NCI-H460 (cell line): ENCODE results near the gene CSF2RB. TPM values are rescaled to one million over a fixed set of nuclear protein-coding genes. Genes with fewer than 3 reads are reported as not detected.

Experiments used
- DNase-seq: peaks from one replicate; pipeline ENCODE4 v3.0.0-alpha.2; 2016; ENCODE audit warnings: low read depth; ENCODE audit errors: extremely low read depth
- polyA plus RNA-seq: library from polyadenylated mRNA; depleted of rRNA; stranded (reverse); fragments of >200 nt; gene quantifications from 2 replicates; pipeline ENCODE4 v1.2.3, GENCODE V29; 2014; cell fraction: nucleus; rRNA removed
- total RNA-seq: library from RNA; depleted of rRNA; stranded (reverse); fragments of >200 nt; shearing (Covaris generic); gene quantifications from 2 replicates; pipeline ENCODE4 v1.2.3, GENCODE V29; 2014; rRNA removed

Gene CSF2RB
- not detected in 2 replicates for total RNA-seq
- polyA plus RNA-seq = not detected in 2 replicates

DNA sequence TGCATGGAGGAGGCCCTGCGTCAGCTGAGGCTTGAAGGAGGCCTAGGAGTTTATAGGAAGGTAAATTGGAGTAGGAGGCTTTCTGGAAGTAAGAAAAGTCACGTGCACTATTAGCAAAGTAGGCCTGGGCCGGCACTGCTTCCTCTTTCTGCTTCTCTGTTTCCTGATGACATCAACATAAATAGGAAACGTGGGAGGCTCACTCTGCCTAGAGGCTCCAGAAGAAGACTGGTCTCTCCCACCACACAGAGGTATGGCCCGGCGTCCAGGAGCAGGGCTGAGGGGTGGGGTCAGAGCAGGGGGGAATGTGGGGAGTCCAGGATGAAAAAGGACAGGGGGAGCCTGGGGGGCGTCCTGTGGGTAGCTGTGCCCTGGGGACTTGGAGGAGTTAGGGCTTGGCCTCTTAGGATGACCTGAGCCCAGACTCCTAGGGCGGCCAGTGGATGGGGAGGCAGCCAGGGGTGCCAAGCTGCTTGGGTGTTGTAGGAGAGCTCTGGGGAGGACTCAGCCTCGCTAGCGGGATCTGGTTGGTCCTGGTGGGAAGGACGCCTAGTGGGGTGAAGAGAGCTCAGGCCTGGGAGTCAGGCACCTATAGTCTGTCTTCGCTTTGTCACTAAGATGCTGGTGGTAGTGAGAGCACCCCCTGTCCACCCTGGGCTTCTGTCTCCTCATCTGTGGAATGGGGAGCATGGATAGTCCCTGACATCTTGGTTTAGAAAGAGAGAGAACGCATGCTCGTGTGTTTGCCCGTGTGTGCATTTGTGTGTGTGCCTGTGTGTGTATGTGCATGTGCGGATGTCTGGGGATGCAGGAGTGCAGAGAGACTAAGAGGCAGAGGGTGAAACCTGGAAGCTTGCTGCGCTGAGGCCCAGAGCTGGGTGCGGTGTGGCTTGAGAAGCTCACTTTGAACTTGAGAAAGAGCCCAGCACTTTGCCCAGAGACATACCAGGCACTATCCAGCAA lies at the start of gene CSF2RB:
TSS of gene CSF2RB (plus strand) at position 202 of the 963 bp plus-strand sequence. CDS start 8,580 bp downstream, outside the sequence.
- DNase-seq = no peak

DNA sequence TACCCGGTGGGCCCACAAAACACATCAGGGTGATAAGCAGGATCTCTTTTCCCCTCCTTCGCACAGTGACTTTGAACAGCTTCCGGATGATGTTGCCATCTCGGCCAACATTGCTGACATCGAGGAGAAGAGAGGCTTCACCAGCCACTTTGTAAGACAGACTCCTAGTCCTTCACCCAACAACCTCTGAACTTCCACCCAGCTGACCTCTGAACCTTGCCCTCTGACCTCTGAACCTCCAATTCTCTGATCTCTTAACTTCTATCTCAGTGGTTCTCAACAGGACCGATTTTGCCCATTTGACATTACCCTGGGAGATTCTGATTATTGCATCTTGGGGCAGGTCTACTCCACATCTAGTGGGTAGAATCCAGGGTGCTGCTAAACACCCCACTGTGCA lies 49.4 kb upstream of the CSF2RB start:
- no peak for DNase-seq

DNA sequence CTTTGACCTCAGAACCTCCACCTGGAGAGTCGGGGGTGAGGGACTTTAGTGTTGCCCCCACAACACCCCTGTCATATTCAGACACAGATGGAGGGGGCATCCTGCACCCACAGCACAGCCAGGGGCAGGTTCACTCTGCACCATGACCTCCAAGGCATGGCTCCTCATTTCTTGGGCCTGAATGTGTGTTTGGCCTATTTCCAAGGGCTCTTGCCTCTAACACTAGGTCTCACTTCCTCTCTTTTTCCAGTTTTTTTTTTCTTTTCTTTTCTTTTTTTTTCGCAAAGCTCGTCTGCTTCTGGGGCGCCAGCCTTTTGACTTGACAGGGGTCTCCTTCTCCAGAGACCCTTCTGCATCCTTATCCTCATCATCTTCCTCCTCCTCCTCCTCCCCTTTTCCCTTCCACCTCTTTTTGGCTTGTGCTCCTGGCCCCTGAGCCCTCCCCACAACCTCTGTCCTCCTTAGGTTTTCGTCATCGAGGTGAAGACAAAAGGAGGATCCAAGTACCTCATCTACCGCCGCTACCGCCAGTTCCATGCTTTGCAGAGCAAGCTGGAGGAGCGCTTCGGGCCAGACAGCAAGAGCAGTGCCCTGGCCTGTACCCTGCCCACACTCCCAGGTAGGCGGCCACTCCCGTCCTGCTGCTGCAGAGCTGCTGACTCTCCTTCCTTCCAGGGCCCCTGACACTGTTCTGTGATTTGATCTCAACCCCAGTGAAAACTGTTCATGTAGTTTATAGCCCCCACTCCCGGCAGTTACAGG lies 48.8 kb upstream of the CSF2RB start:
- DNase-seq = no peak

DNA sequence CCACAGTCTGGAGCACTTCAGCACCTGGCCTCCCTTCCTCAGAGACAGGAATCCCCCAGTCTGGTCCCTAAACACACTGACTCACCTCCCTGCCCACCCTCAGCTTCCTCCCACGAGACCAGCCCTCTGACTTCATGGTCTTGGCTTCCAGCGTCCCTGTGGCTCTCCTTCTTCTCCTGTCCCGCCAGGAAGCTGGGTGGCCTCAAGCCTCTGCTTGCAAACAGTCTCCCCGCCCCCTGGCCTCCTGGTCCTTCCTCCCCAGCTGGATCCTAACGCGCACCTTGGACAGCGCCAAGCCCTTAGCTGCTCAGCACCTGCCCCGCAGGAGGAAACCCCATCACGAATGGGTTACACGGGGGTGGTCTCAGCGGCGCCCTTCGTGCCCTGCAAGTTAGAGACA lies 48.1 kb upstream of the CSF2RB start:
- DNase-seq = no peak

DNA sequence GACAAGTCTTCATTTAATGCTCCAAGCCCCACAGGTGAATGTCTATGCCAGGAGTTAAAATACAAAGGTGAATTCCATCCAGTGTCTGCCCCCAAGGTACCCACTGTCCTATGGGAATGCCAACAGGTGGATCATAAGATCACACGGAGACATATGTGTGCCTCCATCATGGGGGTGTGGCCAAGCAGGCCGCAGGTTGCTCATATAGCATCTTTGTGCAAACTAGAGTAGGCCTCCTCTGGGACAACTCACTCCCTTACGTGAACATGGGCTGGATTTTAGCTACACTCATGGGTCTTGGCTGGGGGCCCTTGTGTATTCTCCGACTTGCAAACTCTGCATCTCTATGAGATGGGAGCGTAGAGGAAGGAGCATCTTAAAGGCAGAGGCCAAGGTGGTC lies 45.7 kb upstream of the CSF2RB start:
- no peak for DNase-seq

DNA sequence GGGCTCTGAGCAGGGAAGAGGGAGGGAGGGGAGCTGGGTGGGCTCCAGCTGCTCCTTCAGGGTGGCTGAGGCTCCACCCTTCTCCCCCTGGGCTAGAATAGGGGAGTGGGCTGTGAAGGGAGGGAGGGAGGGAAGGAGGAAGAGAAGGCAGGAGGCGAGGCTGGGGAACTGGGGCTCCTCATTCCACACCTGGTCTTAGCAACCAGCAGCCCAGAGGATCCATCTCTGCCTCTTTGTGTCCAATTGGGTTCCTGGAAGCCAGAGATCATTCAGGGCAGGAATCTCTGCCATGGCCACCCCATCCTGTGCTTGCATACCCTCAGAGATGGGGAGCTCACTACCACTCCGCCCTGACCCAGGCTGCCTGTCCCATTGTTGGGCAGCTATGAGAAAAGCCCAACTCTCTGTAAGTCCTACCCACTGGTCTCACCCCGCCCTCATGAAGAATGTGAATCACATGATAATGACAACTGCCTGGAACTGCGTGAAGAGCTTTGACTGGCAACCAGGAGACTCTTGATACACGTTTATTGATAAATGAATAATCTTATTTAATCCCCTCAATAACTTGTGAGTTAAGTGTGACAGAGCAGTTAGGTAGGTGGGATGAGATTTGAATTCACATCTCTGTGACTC lies 44.8 kb upstream of the CSF2RB start:
- DNase-seq = no peak

DNA sequence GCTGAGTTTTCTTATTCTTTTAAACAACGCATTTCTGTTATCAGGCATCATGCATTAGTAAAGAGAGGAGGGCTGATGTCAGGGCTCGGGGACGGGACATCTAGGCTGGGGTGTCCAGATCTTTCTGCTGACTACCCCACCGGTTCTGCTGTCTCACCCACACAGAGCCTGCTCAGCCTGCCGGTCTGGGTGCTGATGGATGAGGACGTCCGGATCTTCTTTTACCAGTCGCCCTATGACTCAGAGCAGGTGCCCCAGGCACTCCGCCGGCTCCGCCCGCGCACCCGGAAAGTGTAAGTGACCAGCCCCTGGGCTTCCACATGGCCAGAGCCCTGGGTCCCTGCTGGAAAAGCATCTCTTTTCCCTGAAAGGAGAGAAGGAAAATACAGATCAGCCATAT lies 43.2 kb upstream of the CSF2RB start:
- no peak for DNase-seq

DNA sequence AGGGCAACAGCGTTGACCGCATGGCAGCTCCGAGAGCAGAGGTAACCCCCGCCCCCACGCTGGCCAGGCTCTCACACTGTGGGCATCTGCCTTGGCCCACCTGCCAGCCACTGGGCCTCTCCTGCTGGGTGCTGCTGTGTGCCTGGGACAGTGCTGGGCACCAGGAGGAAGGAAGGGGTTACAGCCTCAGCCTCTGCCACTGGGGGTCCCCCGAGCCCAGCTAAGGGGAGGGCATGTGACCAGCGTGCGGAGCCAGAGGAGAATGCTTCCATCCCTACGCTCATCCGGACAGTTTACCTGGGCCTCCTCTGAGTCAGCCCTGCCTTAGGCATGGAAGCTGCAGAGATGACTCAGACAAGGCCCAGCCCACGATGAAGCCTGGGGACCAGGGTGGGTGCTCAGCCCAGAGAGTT lies 41.8 kb upstream of the CSF2RB start:
- DNase-seq = no peak

DNA sequence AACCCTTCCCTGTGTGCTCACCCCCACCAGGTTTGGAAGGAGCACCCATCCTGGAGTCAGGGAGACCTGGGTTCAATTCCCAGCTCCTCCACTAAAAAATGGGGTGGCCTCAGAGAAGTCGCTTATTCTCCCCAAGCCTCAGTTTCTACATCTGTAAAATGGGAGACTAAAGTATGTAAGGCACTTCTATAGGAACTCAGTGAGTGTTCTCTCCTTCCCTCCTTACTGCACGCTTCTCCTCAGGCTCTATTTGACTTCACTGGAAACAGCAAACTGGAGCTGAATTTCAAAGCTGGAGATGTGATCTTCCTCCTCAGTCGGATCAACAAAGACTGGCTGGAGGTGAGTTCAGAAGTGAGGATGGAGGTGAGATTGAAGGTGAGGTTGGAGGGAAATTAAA lies 41.3 kb upstream of the CSF2RB start:
- no peak for DNase-seq

DNA sequence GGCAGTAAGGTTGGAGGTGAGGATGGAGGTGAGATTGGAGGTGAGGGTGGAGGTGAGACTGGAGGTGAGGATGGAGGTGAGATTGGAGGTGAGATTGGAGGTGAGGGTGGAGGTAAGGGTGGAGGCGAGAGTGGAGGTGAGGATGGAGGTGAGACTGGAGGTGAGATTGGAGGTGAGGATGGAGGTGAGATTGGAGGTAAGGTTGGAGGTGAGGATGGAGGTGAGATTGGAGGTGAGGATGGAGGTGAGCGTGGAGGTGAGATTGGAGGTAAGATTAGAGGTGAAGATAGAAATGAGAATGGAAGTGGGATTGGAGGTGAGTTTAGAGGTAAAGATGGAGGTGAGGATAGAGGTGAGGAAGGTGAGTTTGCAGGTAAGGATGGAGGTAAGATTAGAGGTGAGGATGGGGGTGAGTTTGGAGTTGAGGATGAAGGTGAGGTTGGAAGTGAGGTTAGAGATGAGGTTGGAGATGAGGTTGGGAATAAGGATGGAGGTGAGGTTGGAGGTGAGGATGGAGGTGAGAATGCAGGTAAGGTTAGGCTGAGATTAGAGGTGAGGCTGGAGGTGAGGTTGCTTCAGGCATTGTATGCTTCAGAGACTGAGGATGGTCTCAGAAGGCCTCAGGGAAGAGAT lies 40.4 kb upstream of the CSF2RB start:
- no peak for DNase-seq

DNA sequence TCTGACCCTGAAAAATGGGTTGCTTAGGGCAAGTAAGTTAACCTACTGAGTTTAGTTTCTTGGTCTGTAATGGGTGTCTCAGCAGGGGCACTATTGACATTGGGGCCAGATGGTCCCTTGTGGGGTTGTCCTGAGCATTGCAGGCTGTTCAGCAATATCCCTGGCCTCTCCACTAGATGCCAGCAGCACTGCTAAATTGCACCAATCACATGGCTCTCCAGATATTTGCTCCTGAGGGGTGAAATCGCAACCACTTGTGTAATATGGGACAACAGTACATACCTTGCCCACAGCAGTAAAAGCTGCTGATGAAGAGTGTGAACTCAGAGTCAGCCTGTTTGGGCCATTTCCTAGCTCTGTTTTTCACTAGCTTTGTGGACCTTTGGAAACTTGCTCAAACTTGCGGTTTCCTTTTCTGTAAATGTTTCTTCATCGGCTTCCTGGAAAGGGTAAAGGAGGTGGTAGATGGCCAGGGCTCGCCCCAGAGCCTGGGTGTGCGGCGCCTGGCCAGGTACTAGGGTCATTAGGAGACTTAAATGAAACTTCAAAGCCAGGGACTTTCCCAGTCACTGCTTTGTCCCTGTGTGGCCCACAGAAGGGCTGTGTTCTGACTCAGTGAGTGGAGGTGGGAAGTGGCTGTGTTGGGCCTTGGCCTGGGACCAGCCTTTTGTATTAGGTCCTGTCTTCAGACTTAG lies 39.7 kb upstream of the CSF2RB start:
- DNase-seq = peak; percentile 23

DNA sequence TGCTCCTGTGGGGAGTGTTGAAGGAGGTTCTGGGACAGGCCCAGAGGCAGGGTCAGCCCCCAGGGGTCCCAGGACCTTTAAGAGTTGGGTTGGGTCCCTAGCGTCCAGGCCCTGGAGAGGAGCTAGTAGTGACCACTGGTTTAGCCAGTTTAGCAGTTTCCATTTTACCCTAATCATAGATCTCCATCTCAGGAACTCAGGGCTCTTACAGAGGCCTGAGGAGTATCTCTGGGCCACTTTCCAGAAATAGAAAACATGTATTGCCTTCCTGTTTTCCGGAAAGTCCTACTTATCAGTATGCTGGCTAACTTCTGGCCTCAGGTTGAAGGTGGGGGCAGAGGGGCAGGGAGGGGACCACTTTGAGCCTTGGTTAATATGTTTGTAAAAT lies 39.1 kb upstream of the CSF2RB start:
- DNase-seq = no peak

DNA sequence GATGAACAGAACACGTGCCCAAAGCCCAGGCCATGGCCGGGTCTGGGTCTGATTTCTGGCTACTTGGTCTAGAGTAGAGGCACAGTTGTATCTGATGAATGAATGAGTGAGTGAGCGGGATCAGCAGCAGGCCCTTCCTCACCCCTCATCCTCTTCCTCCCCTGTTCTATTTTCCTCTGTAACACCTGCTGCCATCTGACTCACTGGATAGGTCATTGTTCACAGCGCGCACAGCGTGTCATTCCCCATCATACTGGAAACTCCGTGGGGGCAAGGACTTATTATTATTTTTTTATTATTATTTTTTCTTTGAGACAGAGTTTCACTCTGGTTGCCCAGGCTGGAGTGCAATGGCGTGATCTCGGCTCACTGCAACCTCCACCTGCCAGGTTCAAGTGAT lies 38.7 kb upstream of the CSF2RB start:
- no peak for DNase-seq

DNA sequence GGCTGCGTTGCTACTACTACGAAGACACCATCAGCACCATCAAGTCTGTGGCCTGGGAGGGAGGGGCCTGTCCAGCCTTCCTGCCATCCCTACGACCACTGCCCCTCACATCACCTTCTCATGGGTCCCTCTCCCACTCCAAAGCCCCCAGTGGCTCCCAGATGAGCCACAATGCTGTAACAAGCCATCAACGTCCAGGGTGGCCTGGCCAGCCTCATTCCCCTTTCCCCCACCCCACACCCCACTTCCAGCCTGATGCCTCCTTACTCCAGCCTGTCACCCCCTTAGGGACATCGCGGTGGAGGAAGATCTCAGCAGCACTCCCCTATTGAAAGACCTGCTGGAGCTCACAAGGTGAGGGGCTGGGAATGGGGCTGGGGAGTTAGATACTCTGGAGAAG lies 37.7 kb upstream of the CSF2RB start:
- no peak for DNase-seq

DNA sequence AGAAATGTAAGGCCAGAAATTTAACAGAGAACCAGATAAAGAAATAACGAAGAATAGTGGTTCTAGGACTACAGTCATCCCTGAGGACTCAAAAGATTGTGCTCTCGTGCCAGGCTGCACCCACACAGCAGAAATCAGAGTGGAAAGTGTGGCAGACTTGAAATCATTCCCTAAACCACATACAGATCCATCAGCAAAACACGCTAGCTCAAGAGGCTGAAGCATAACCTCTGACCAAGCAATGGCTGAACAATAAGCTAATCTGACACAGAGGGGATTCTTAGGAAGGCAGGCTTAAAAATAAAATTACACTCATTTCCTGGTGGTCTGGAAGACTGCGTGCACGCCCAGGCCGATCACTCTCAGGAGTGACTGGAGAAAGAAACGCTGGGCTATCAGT lies 33.7 kb upstream of the CSF2RB start:
- DNase-seq = no peak

DNA sequence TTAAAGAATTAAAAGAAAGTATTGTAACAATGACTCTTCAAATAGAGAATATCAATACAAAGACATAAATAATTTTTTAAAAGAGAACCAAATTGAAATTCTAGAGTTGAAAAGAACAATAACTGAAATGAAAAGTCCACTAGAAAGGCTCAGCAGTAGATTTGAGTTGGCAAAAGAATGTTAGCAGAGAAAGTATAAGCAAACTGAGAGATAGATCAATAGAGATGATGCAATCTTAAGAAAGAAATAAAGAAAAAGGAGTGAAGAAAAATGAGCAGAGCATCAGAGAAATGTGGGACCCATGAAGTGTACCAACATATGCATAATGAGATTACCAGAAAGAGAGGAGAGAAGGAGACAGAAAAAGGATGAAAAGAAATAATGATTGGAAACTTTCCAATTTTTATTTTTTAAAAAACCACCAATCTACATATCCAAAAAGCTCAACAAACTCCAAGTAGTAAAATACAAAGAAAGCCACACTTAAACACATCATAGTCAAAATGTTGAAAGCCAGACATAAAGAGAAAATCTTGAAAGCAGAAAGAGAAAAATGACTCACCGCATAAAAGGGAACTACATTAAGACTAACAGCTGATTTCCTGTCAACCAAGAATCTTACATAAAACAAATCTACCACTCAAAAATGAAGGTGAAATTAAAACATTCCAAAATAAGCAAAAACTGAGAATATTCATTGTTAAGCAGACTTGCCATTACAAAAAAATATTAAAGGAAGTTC lies 31.8 kb upstream of the CSF2RB start:
- no peak for DNase-seq

DNA sequence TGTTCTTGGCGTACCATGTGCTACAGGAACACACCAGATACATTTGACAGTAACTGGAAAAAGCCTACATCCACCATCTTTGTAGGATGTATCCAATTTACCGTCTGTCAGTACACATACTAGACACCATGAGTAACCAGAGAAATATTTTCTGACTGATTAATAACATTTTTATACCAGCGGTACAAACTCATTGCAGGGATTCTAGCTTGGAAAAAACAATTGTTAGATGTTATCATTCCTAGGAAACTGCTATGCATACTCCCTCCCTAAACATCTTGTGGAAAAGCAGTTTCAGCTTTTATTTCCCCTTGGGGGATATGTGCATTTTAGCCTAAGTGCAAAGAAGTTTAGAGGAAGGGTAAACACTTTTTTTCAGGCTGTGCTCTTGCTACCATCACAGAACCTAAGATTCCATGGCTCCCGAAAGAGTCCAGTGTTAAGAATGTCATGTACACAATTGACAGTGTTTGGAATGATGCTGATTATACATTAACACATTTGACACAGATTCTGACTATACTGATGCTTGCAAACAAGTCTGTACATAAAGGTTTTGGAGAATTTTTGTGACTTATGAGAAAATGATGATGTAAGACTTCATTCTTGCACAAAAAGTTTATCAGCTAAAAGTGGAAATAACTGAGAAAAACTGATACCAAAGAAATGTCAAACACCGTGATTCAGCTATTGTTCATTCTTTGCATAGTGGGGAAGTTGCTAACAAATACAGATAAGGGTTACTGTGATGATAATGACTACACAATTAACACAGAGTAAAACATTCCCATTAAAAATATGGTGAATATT lies 28.9 kb upstream of the CSF2RB start:
- DNase-seq = no peak

DNA sequence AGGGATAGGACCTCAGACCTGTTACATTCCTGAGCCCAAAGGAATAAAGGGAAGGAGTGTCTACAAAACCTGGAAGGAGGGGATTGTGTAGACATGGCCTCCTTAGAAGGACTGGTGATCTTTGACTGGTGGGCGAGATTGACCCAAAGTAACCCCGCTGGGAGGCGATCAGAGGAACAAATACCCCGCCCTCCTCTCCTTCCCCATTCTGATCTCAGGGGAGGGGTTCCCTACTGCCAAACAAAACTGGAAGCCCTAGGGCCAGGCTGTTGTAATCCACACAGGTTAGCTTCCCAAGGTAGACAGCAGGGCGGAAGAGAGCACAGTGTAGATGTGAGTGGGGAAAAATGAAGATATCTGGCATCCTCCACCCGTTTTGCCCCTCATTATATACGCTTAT lies 28.0 kb upstream of the CSF2RB start:
- DNase-seq = no peak

DNA sequence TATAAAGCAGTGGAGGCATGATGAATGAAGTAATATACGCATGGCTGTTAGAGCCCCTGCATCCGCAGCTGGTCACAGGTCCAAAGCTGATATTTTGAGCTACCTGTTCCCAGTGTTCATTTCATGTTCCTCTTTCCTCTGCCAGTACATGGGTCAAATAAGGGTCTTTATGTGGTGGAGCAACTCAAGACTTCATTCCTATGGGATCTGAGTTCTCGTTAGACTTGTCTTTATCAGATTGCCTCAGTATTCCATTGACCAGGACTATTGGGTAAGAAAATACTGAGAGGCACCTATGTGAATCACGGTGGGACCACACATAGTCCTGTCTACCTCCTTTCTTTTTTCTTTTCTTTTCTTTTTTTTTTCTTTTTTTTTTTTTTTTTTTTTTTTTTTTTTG lies 27.4 kb upstream of the CSF2RB start:
- no peak for DNase-seq
